ENCODE data around the gene PRKG1.

- TF ChIP-seq CTCF (IDR thresholded peaks at IDR 0.05; ENCODE audit: low read depth, low read length, poor library complexity, severe bottlenecking) (no peak), EZH2phosphoT487 (IDR thresholded peaks at IDR 0.05; ENCODE audit: borderline replicate concordance, low read length) (no peak)
Measured at GRCh38 chr10:51233337-51234100, 159.2 kb downstream of the PRKG1 start.
